Breast epithelium (tissue), 3 donors: ENCODE data around the gene LCN10.

ENCODE experiments used
- CTCF ChIP-seq, 3 donors: fragments of 450-650 bp; IDR thresholded peaks; one replicate each; pipeline ENCODE4 v1.5.1; 2016 to 2017; ENCODE audit warnings: antibody characterized with exemption in 3 of 3, mild to moderate bottlenecking in 3 of 3, moderate library complexity in 3 of 3
- POLR2A ChIP-seq: fragments of 450-650 bp; IDR thresholded peaks from one replicate; pipeline ENCODE4 v1.6.1; 2016; ENCODE audit warnings: antibody characterized with exemption, mild to moderate bottlenecking, moderate library complexity
- POLR2AphosphoS5 ChIP-seq, 3 donors: sonication (generic); formaldehyde crosslinking; IDR thresholded peaks; one replicate each; pipeline ENCODE4 v1.6.1; 2017; ENCODE audit warnings: antibody characterized with exemption in 3 of 3

DNA sequence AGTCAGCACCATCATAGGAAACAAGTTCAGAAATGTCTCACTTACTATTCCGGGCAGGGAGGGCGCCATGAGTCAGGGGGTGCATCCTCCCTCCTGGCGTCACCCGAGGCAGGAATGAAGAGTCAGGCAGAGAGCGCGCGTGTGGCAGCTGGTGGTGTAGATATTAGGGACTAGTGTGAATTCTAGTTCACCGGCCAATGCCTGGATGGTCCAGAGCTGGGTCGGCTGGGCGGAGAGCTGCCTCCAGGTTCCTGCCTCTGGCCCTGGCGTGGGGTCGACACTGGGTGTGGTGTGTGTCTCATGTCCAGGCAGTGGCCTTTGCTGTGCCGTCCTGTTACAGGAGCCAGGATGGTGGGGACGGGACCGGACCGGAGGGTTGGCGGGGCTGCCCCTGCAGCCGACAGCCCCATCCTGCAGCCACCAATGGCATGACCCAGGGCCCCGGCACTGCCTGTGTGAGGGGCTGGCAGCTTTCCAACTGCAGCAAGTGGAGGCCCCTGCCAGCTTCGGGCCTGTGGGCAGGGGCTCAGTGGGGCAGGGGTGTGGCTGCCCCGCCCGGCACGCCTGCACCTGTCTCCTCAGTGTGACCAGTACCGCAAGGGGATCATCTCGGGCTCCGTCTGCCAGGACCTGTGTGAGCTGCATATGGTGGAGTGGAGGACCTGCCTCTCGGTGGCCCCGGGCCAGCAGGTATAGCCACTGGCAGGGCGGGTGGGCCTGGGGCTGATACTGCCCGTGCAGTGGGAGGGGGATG, 21.2 kb downstream of the LCN10 start:
- TF ChIP-seq CTCF (IDR thresholded peaks at IDR 0.05) (no peak), POLR2A (no peak), POLR2AphosphoS5 (IDR thresholded peaks at IDR 0.05) (peak in 1 of 3 donors; percentile 27)
